GM19351 (cell line): ENCODE results near the gene GET3.
"Not testable (repeated sequence)": the region's sequence is repeated elsewhere in the genome, so short reads cannot be mapped to it uniquely, and the experiment has no call there.

ENCODE experiments used
- ATAC-seq: cut with Tn5 transposase; IDR thresholded peaks from one replicate; pipeline ENCODE4 v1.9.1; 2021; ENCODE audit warnings: mild to moderate bottlenecking, moderate library complexity; ENCODE audit not compliant: unreplicated experiment

GET3 gene

GRCh38 chr19:12736995-12737834 is at the start of gene GET3:
GET3 (plus strand) TSS chr19:12737497; CDS start chr19:12737506, 9 bp downstream.
- peak; percentile 86 for ATAC-seq

DNA sequence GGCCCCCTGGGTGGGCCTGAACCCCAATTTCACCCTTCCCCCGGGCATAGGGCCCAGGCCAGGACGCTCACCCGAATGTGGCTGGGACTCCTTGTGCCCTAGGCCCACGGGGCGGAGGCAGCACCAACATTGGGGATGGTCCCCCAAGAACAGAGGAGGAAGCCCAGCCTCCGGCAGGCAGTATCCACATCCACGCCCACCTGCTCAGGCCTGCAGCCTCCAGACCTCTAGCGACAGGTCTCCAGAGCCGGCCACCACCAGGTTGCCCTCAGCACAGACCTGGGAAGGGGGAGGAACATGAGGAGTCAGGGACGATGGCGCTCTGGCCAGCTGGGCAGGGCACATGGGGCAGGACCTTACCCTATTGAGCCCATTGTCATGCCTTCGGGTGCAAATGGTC is 48.3 kb upstream of the GET3 start:
- ATAC-seq, result no peak

DNA sequence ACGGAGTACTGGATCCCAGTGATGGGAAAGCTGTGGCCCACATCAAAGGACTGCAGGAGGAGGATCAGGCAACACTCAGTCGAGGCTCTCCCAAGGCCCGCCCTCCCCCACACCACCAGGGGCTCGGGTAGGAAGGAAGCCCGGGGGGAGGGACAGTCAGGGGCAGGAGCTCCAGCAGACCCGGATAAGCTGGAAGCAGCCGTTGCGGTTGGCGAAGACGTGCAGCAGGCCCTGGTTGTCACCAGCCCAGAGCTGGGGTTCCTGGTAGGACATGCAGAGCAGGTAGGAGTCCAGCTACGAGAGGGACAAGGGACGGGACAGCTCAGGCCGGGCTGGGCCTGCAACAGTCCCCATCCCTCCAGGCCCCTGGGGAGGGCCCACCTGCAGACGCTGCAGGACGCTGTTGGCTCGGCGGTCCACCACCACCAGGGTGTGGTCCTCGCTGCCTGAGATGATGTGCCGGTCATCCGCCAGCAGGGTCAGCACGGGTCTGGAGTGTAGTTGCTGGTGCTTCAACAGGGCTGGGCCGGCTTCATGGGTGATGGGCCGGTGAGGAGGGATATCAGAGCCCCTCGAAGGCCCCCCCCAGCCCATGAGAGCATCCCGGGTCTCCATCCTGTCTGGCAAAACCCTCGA is 47.6 kb upstream of the GET3 start:
- no peak for ATAC-seq

DNA sequence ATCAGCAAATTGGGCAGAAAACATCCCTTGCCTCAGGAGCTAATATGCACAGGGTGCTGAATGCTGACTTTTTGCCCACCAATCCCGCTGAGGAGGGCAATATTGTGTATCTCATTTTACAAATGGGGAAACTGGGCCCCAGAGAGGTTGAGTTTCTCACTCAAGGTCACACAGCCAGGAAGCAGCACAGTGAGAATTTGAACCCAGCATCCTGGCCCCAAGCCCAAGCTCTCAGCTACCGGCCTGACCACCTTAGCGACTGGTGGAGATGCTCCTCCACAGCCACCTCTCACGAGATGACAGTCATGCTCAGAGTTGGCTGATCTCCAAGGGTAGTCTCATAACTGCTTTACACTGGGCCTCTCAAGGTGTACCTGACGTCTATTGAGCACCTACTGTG is 44.3 kb upstream of the GET3 start:
- no peak for ATAC-seq

GRCh38 chr19:12694641-12695040 is 42.7 kb upstream of the GET3 start:
- no peak for ATAC-seq

DNA sequence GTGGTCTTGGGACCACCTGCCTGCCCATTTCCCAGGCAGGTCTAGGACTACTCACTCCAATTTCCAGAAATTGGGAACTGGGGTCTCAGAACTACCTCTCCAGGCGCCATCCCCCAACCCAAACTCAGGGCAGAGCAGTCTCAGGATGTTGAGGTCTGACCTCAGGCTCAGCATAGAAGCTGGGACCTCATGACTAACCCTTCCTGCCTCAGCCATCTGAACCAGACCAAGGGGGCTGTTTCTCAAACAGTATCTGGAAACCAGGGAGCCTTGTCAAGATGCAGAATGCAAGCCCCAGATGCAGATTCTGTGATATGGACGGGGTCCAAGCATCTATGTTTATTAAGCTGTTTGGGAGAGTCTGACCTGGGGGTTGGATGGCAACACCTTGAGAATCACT is 42.2 kb upstream of the GET3 start:
- no peak for ATAC-seq

DNA sequence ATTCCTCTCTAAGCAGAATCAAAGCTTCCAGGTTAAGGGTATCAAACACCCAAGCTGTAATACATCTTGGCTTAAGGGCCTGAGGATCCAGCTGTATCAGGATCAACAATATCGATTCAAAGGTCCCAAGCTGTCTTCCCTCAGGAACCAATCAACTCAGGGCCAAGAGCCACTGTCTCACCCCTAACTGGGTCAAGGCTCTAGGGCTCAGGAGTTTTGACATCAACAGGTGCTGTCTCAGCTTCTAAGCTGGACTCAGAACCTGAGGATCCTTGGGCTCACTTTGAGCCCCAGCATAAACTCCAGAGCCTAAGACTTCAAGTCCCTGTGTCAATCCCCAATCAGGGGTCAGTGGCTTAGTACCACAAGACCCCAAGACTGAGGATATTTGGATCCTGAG is 41.8 kb upstream of the GET3 start:
- no peak for ATAC-seq

DNA sequence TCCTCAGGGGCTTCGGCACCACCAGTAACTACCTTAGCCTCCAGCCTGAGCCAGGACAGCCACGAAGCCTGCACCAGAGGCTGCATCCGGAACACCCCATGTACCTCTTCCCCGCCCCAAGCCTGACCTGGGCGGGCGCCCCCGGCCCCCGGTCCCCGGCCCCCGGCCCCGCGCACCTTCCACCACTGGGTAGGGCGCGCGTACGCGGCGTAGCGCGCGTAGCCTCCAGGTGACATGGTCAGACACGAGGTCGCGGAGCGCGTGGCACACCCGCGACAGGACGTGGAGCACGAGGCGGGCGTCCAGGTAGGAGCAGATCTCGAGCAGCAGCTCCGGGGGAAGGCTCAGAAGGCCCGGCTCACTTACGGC is 41.3 kb upstream of the GET3 start:
- peak; percentile 7 for ATAC-seq

GRCh38 chr19:12696366-12697335 is 40.6 kb upstream of the GET3 start, which contains the start of gene FBXW9:
FBXW9 (minus strand) TSS chr19:12696631; CDS start chr19:12696581, 50 bp downstream.
- ATAC-seq, result peak; percentile 70

DNA sequence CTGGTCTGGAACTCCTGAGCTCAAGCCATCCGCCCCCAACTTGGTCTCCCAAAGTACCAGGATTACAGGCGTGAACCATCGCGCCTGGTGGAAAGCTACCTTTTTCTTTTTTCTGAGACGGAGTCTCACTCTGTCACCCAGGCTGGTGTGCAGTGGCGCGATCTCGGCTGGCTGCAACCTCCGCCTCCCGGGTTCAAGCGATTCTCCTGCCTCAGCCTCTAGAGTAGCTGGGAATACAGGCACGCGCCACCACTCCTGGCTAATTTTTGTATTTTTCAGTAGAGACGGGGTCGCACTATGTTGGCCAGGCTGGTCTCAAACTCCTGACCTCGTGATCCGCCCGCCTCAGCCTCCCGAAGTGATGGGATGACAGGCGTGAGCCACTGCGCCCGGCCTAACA is 39.9 kb upstream of the GET3 start:
- not testable (repeated sequence) for ATAC-seq

DNA sequence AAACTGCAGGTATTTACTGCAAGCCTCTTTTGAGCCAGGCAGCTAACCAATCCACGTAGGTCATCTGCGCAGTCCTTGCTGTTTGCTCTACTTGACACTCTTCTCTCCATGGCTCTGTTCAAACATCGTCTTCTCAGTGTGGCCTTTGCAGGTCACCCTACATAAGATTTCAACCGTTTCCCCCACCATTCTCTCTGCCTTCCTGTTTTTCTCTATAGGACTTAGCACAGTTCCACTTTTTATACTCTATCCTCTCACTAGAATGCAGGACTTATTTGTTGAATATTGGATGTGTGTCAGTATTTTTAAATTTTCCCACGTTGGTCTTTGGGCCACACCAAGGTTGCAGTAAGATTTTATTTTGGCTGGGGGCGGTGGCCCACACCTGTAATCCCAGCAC is 39.2 kb upstream of the GET3 start:
- no peak for ATAC-seq

GRCh38 chr19:12701596-12702282 is 35.6 kb upstream of the GET3 start:
- no peak for ATAC-seq

GRCh38 chr19:12703046-12703445 is 34.3 kb upstream of the GET3 start:
- ATAC-seq, result no peak

DNA sequence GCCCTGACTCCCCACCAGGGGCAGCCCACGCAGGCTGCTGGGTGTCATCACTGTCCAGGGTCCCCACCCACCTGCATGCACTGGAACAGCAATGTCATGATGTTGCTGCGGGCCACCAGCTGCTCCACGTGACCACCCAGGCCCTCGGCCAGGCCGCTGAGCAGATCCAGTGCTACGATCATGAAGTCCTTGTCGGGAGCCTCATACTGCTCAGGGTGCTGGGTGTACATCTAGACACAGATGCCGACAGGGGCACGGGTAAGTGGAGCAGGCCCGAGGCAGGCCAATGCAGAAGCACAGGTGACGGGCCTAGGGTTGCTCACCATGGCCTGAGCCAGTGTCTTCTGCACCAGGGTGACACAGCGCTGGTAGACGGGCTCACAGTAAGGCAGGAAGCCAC is 32.1 kb upstream of the GET3 start:
- ATAC-seq, result no peak

DNA sequence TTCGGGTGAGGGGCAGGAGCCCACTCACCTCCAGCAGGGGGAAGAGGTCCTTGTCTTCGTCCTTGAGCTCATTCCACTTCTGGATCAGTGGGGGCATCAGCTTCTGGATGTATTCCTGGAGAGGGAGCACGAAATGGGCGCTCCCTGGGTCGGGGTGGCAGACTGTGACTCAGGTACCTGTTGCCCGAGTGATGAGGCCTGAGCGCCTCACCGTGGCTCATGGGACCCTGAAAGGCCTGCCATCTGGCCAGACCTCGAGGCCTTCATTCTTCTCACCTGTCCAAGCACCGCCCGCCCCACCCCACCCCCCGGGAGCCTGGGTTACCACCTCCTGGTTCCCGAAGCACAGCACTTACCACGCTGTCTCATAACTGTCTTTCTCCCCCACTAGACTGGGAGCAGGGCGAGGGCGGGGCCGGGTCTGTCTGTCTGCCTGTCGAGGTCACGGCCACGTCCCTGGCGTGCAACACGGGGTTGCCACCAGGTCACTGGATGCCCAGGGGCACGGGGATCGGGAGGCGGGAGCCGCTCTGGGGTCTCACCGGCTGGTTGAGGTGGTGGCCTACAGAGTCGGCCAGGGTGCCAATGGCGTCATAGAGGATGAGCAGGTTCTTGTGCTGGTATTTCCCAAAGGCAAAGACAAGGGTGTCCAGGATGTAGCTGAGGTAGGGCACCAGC is 31.5 kb upstream of the GET3 start:
- no peak for ATAC-seq

GRCh38 chr19:12706332-12706718 is 31.0 kb upstream of the GET3 start:
- ATAC-seq, result no peak

- ATAC-seq, result no peak
Measured at GRCh38 chr19:12708641-12709040, 28.7 kb upstream of the GET3 start.

- no peak for ATAC-seq
Measured at GRCh38 chr19:12711187-12711586, 26.1 kb upstream of the GET3 start.

DNA sequence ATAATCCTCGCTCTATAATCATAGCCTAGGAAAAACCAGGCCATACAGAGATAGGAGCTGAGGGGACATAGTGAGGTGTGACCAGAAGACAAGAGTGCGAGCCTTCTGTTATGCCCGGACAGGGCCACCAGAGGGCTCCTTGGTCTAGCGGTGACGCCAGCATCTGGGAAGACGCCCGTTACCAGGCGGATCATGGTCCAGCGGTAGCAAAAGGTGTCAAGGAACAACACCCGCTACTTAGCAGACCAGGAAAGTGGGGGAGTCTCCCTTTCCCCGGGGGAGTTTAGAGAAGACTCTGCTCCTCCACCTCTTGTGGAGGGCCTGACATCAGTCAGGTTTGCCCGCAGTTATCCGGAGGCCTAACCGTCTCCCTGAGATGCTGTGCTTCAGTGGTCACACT is 25.2 kb upstream of the GET3 start:
- not testable (repeated sequence) for ATAC-seq

- ATAC-seq, result not testable (repeated sequence)
Measured at GRCh38 chr19:12713304-12713703, 24.0 kb upstream of the GET3 start.
